GM19328 (cell line): Measurements from ENCODE around the gene NHERF1.

ENCODE experiments used
- ATAC-seq: cut with Tn5 transposase; IDR thresholded peaks from one replicate; pipeline ENCODE4 v1.9.1; 2021; ENCODE audit warnings: mild to moderate bottlenecking, moderate library complexity; ENCODE audit not compliant: unreplicated experiment

The NHERF1 gene

DNA sequence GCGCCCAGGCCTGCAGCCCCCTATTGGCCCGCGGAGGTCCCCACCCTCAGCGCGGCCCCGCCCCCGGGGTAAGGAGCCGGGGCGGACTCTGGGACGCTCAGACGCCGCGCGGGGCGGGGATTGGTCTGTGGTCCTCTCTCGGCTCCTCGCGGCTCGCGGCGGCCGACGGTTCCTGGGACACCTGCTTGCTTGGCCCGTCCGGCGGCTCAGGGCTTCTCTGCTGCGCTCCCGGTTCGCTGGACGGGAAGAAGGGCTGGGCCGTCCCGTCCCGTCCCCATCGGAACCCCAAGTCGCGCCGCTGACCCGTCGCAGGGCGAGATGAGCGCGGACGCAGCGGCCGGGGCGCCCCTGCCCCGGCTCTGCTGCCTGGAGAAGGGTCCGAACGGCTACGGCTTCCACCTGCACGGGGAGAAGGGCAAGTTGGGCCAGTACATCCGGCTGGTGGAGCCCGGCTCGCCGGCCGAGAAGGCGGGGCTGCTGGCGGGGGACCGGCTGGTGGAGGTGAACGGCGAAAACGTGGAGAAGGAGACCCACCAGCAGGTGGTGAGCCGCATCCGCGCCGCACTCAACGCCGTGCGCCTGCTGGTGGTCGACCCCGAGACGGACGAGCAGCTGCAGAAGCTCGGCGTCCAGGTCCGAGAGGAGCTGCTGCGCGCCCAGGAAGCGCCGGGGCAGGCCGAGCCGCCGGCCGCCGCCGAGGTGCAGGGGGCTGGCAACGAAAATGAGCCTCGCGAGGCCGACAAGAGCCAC is at the start of gene NHERF1:
TSS of gene NHERF1 (plus strand) at position 100 of the 750 bp plus-strand sequence. CDS start at position 319, 219 bp downstream.
- peak; percentile 85 for ATAC-seq

DNA sequence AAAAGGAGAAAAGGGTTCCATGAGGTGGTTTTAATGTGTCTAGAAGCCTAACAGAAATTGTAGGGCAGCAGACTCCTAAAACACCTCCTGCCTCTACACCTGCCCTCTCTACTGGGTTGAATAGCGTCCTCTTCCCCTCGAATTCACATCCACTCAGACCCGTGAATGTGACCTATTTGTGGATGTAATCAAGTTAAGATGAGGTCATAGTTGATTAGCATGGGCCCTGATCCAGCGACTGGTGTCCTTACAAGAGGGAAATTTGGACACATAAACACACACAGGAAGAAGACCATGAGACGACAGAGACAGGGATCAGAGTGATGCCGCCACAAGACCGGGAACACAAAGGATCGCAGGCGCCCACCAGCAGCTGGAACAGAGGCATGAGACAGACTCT is 49.2 kb upstream of the NHERF1 start:
- no peak for ATAC-seq

DNA sequence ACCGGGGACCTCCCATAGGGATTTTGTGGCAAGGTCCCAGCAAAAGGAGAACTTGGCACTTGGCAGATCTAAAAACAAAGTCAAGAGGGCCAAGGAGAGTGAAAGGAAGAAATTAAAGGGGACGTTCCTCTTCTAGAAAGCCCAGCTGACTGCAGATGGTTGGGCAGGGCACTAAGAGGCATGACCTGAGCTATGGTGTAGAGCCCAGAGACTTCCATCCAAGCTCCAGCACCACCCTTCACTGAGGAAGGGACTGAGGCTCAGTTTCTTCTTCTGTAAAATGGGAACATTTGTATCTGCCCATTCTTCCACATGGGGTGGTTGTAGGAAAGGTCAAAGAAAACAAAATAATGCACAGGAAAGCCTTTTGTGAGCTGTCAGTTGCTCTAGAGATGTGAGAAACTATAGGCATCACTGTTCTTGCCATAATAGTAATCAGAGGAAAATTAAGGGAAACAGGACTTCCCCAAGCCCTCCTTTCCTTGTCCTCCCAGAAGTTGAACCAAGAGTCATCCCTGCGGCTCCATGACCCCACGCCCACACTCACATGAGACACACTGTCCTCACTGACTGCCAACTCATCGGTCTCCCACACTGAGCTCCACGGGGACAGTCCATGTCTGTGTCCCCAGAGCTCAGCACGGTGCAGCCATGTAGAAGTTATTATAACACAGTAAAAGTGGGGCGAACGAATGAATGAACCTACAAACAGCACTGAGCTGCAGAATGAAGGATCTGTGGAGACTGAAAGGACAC is 46.1 kb upstream of the NHERF1 start:
- no peak for ATAC-seq

DNA sequence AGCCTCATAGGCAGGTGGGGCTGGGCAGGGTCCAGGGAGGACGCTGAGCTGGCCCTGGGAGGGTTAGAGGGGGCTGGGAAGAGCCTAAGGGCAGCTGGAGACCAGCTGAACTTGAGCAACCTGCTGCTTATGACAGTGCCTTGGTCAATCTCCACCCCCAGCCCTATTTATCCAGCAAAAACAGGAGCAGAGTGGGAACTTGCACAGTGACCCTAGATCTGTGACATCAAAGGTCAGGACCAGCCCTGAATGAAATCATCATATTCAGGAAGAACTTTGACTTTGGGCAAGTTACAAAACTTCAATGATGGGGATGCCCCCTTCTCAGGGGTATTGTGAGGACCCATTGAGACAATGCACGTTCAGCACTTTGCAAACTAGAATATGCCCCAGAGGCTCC is 45.1 kb upstream of the NHERF1 start:
- no peak for ATAC-seq

DNA sequence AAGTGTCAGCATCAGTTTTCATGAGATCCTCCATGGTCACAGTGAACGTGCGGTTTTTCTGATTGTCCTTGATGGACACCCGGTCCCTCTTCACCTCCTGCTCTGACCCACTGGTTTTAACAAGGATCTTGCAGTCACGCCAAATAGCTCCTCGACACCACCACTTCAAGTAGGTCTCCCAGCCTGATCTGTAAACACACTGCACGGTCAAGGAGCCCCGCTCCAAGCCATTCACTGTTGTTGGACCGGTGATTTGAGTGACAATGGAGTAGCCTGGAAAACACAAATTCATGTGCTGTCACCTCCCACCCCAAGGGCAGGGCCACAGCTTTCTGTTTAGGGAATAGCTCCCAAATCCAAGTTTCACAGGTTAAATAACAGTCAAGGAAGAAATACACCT is 43.9 kb upstream of the NHERF1 start:
- no peak for ATAC-seq

DNA sequence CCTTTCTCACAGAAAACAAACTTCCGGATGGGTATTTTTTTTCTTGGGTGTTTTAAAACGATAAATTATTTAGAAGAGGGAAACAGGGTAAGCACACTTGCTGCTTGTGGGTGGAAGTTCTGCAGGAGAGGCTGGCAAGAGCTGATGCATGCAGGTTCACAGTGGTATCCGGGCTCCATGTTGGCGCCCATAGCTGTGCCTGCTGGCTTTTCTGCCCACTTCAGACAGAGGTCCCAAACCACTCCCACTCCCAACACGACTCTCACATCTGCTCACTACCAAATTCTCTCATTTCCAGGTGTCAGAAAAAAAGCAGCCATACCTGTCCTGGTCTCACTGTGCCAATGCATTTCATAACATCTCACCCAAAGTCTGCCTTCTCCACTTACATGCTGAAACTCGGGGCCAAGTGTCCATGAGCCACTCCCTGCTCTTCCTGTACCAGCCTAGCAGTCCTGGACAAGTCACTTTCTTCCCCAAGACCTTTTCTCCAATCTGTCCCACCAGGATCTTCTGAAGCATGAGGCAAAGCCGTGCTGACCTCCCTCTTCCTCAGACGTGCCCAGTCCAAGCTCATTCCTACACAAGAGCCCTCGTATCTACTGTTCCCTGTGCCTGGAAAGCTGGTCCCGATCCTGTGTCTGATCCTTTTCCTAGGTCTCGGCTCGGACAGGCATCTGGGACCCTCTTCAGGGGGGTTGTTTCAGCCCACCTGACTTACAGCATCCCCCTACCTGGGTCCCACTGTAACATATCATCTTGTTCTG is 37.2 kb upstream of the NHERF1 start:
- ATAC-seq, result no peak

DNA sequence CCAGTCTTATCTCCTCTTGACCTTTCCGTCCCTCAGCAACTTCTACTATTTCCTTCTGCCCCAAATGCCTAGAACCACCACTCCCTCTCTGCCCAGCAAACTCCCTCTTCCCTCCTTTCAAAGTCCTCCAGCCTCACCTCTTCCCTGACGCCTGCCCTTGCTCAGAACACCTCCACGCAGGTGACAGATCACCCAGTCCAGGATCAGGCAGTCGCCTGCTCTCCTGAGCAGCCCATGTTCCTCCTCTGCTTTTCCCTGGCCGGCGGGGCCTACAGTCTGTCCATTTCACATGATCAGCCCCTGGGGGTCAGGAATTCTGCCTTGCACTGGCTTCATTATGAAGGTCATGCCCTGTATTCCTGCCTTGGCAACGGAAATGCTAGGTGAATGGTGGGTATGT is 36.1 kb upstream of the NHERF1 start:
- no peak for ATAC-seq

DNA sequence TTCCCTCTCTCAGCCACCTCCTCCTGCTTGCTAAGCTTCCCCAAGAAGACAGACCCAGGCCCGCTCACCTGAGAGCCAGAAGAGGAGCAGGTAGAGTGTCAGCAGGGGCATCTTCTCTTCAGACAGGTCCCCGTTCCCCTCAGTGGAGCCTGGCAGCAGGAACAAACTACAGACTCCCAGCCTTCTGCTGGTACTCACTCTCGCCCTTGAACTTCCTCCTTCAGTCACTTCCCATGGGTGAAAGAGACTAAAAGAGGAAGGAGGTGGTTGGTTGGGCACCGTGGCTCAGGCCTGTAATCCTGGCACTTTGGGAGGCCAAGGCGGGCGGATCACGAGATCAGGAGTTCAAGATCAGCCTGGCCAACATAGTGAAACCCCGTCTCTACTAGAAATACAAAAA is 35.7 kb upstream of the NHERF1 start, which contains the start of gene CD300LF:
TSS of gene CD300LF (minus strand) at position 168 of the 400 bp plus-strand sequence. CDS start at position 111, 57 bp downstream.
- no peak for ATAC-seq

DNA sequence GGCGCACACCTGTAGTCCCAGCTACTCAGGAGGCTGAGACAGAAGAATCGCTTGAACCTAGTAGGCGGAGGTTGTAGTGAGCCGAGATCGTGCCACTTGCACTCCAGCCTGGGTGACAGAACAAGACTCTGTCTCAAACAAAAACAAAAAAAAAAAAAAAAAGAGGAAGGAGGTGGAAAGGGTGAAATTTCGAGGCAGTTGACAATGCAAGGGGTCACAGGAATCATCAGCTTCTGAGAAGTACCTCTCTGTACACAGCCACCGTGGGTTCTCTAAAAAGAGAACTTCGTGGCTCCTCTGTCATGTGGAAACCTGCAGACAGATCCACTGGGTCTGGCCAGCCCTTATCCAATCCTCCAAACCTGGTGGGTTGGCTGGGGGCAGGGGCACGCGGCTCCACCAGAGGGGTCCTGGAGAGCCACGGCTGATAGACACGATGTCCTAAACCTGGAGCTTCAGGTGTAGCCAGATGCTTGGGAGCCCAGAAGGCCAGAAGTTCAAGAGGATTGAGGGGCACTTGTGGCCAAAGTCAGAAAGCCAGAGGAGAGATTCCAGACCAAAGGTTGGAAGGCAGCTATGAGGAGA is 35.2 kb upstream of the NHERF1 start:
- ATAC-seq, result no peak

DNA sequence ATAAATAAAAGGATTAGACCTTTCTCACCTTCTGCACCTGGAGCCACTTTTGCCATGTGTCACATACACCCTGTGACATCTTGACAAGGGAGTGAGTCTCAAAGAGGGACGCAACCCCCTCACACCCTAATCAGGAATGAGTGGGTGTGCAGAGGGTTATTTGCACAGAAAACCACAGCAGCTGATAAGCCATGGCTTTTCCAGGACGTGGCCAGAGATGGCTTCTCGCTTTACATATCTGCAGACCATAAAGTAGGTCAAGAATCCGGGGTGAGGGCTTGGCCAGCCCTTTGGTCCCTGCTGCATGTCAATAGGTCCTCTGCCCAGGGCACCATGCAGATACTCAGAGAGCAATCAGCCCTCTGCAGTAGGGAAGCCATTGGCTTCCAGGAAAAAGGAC is 33.3 kb upstream of the NHERF1 start:
- ATAC-seq, result no peak

DNA sequence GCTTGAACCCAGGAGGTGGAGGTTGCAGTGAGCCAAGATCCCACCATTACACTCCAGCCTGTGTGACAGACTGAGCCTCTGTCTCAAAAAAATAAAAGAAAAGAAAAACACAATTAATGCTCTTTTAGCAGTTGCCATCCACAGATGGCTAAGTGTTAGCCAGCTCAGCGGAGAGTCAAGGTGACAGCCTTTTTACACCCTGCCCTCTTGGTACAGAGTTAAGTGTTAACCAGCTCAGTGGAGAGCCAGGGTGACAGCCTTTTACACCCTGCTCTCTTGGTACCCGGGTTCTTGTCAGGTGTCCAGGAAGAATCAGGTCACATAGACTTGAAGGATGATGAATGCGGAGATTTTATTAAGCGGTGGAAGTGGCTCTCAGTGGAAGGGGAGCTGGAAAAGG is 27.9 kb upstream of the NHERF1 start:
- ATAC-seq, result no peak

DNA sequence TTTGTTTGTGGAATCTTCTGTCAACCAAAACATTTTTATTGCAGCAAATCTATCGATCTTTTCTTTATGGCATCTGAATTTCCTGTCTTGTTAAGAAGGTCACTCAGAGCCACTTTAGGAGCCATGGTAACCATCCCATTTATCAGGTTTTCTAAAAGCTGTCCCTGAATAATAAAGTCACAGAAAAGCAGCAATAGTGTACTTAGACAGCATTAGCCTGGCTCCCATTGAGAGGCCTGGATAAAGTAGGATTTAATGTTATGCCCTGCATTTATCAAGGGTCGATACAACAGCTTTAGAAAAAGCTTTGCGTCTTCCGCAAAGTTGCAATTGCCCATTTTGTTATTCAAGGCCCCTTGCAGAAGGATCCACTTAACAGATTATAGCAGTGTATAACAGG is 25.6 kb upstream of the NHERF1 start:
- ATAC-seq, result no peak

DNA sequence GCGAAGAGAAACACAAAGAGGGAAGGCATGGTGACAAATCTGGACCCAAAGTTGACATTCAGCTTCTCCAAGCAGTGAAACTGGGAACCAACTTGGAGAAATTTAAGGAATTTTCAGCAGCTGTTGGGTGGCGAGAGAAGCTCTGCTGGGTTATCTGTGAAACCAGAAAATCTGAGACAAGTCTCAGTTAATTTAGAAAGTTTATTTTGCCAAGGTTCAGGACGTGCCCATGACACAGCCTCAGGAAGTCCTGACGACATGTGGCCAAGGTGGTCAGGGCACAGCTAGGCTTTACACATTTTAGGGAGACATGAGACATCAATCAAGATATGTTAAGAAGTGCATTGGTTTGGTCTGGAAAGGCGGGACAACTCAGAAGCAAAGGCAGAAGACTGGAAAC is 24.5 kb upstream of the NHERF1 start:
- ATAC-seq, result no peak

DNA sequence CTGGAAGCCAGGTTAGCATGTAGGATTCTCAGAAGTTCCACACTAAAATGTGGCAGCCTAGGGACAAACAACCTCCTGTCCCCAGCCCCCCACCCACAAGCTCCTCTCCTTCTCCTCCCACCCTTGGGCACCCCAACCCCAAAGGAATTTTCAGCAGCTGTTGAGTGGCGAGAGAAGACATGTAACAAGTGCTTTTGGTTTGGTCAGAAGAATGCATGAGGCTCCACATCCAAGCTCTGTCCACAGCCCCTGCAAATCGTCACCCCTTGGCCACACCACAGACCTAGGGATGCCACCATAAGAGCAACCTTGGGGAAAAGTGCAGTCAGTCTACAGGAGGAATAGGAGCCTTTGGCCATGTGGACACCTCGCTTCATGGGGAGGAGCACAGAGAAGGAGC is 23.3 kb upstream of the NHERF1 start:
- no peak for ATAC-seq

DNA sequence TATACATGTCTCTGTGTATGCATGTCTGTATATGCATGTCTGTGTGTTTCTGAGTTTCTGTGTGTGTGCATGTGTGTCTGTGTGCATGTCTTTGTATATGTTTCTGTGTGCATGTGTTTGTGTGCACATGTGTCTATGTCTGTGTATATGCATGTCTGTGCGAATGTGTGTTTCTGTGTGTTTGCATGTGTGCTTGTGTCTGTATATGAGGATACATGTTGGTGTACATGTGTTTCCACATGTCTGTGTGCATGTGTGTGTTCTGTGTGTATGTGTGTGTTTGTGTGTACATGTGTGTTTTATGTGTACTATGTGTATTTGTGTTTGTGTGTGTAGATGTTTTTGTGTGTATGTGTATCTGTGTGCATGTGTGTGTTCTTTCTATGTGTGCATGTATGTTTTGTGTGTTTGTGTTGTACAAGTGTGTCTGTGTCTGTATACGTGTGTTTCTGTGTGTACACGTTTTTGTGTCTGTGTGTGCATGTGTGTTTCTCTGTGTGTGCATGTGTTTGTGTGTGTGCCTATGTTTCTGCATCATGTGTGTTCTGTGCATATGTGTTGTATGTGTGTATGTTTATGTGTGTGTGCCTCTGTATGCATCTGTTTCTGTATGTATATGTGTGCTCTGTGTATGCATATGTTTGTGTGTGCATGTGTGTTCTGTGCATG is 20.3 kb upstream of the NHERF1 start:
- ATAC-seq, result no peak

DNA sequence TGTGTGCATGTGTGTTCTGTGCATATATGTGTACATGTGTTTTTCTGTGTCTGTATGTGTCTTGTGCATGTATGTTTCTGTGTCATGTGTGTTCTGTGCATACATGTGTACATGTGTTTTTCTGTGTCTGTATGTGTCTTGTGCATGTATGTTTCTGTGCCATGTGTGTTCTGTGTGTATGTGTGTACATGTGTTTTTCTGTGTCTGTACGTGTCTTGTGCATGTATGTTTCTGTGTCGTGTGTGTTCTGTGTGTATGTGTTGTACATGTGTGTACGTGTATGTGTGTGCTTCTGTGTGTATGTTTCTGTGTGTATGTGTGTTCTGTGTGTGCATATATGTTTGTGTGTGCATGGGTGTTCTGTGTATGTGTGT is 19.7 kb upstream of the NHERF1 start:
- ATAC-seq, result no peak

DNA sequence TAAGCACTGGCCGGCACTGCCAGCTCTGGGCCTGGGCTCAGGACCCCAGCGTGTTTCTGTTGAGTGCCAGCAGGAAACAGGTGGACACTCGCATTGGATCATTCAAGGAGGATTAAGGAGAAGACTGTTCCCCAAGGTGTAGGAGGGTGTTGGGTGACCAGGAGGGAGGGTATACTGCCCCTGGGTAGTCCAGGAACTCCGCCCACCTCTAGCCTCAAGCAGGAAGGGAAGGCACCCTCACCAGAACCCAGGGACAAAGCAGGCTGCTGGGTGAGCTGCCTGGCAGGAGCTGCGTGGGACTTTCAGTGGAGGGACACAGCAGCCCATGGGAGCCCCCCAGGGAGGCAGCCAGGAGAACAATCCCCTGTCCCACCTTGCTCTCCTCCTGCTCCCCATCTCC is 19.1 kb upstream of the NHERF1 start:
- no peak for ATAC-seq

DNA sequence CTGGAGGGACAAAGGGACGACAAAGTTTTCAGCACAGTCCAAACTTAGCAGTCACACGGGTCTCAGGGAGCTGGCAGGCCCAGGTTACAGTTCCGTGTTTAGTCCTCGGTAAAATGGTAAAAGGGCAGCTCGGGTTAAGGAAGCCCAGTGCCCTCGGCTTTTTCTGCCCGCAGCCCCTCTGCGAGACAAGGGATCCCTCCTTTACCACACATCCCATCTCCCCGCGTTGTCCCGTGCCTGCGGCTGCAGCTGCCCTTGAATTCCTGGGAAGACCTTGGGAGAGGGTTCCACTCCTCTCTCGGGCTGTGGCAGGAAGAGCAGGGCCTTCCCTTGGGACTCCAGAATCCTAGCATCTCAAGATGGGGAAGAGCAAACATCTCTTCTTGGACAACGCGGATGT is 18.6 kb upstream of the NHERF1 start:
- ATAC-seq, result no peak

DNA sequence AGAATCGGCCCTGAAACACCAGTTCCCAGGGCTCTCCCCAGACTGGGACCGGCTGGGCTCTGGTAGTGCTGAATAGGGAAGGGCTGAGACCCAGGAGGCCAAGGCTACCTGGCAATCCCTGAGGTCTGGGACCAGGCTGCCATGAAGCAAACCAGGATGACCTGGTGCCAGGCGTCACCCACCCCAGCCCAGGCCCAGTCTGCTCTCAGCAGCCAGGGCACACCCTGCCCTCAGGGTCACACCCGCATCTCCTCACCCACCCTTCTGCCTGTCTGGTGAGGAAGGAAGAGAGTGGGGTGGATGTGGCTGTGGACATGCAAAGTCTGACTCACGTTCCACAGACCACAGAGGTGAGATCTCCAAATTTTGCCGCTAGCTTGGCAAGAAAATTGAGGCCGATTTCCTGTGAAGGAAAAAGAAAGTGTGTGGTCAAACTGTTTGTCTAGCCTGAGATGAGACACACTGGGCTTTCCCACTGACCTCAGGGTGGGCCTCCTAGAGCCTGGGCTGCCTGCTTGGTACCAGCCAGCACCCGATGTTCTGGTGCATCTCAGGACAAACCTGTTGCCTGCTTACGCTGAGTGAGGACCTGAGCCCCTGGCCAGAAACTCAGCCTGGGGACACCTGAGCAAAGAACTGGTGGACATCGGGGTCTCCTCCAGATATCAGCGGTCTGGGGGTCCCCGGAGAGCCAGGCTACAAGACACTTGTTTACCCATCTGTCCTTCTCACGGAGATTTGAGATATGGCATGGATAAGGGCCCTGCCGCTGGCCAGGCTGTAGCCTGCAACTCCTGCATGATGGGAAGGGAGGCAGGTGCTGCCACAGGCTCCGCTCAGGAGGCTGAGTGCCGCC is 17.7 kb upstream of the NHERF1 start:
- no peak for ATAC-seq

DNA sequence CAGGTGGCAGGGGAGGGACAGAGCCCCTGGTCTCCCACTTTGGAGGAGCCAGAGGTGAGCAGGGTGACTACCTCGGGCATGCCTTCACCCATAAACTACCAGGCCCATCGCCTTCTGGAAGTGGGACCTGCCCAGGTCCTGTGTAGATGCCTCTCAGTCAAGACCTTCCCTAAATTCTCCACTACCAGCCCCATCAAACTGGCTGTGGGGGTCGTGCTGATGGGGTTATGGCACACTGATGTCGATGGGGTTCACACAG is 17.2 kb upstream of the NHERF1 start:
- ATAC-seq, result no peak
